Measurements from ENCODE around the gene CFAP69.

DNA sequence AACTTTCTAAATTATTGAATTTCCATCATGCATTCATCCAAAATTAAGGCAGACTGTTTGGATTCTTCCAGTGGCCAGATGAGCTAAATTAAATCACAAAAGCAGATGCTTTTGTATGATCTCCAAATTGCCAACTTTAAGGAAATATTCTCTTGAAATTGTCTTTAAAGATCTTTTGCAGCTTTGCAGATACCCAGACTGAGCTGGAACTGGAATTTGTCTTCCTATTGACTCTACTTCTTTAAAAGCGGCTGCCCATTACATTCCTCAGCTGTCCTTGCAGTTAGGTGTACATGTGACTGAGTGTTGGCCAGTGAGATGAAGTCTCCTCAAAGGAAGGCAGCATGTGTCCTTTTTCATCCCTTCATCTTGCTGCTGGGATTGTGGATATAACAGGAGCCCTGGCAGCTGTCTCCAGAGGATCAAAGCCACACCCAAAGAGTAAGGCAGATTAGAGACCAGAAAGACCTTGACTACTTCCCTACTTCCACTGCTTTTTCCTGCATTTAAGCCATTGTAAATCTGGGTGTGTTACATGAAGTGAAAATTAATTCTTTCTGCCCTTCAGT lies 8.2 kb upstream of the CFAP69 start:
- TF ChIP-seq, protein P1, sequence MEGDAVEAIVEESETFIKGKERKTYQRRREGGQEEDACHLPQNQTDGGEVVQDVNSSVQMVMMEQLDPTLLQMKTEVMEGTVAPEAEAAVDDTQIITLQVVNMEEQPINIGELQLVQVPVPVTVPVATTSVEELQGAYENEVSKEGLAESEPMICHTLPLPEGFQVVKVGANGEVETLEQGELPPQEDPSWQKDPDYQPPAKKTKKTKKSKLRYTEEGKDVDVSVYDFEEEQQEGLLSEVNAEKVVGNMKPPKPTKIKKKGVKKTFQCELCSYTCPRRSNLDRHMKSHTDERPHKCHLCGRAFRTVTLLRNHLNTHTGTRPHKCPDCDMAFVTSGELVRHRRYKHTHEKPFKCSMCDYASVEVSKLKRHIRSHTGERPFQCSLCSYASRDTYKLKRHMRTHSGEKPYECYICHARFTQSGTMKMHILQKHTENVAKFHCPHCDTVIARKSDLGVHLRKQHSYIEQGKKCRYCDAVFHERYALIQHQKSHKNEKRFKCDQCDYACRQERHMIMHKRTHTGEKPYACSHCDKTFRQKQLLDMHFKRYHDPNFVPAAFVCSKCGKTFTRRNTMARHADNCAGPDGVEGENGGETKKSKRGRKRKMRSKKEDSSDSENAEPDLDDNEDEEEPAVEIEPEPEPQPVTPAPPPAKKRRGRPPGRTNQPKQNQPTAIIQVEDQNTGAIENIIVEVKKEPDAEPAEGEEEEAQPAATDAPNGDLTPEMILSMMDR (IDR thresholded peaks at IDR 0.05) = no peak
- TF ChIP-seq ZFX (IDR thresholded peaks at IDR 0.05; ENCODE audit: borderline replicate concordance) = no peak
